Raji (cell line): Measurements from ENCODE around the gene ALG12.

Experiments
- POLR2A ChIP-seq: IDR thresholded peaks from 2 replicates; pipeline ENCODE4 v1.6.1; 2011; ENCODE audit warnings: low read depth, low read length, control low read depth; ENCODE audit not compliant: insufficient read depth

Gene ALG12

DNA sequence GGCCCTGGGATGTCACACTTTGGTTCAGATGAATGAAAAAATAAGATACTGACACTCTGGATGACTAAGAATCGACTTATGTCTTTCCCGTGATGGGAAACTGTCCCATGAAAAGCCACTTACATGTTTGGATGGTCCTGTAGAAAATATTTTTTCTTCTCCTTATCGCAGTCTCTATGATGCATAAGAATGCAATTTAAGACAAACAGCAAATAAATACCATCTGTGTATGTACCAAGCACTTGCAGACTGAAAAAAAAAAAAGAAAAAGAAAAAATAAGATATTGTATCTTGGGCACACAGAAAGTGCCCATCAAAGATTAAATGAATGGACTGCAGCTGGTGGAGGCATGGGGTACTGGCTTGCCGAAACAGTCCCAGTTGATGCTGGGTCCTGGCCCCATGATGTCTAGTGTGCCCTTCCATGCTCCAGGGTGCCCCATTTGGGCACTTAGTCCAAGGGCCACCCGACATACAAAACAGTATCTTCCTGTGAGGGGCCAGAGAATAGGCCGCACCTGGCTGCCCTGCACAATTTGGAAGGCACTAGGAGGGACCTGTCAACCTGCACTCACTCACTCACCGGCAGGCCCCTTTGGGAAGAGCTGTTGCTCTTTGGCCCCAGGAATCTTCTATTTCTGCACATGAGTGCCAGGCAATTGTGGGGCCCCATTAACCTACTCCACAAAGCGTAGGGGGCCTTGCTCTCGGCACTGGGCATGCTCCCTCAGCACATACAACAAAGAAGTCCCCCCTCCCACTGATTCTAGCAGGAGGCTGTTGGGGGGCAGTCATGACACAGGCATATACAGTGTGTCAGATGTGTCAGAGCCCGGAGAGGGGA is 67.1 kb downstream of the ALG12 start:
- no peak for TF ChIP-seq POLR2A
